Measurements from ENCODE around the gene CCDC73.
"Not testable (repeated sequence)": the region's sequence is repeated elsewhere in the genome, so short reads cannot be mapped to it uniquely, and the experiment has no call there.

Gene CCDC73

GRCh38 chr11:32794439-32794838, at the start of gene CCDC73:
CCDC73 (minus strand) TSS chr11:32794662; CDS start chr11:32760243, 34,419 bp downstream.
- DNase-seq, result no peak

GRCh38 chr11:32843544-32843943, 49.1 kb upstream of the CCDC73 start:
- DNase-seq, result no peak

GRCh38 chr11:32840587-32840986, 46.1 kb upstream of the CCDC73 start:
- DNase-seq, result no peak

DNA sequence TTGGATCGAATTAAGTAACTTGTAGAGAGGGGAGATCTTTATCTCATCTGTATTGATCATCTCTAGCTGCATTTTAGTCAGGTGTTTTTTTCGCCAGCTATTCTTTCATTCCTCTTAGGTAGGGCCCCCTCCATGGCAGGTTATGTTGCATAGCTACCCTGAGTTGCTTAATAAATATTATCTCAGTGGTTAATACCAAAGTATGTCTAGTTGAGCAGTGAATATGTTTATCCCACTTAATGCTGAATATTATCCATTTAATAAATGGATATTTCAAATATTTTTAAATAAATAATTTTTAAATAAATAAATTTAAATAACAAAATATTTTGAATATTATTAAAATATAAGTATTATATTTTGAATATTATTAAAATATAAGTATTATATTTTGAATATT, 44.8 kb upstream of the CCDC73 start:
- DNase-seq, result no peak

DNA sequence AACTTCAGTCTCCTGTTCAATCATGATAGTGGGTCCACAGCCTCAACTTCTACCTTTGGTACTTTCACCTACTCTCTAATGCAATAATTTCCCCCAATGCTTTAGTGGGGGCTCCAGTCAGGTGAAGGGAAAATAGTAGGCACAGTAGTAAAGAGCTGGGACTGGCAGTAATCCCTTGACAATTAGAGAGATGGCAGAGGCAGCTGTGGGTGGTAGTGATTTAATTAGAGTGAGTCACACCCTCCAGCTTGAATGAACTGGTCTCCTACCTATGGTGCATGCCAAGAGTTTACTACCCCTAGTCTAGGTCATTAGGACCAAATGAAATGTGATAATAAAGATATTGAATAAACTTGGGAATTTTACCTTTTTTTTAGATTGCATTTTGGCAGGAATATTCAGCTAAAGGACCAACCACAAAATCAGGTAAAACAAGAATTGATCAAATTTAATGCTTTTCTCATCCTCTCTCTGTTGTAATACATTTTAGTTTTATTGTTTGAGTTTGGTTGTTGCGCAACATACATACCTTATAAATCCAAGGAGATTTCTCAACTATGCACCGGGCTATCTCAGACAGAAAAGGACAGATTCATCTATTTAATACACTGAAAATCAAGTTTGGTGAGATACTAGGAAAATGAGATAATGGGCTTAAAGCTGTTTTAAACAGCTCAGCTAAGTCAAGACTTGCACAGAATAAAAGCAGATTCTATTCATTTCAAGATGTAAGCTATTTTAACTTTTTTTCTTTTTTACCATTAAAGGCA, 44.2 kb upstream of the CCDC73 start:
- DNase-seq, result no peak

GRCh38 chr11:32836946-32837345, 42.5 kb upstream of the CCDC73 start:
- no peak for DNase-seq

GRCh38 chr11:32833921-32834320, 39.5 kb upstream of the CCDC73 start:
- DNase-seq, result no peak

- no peak for DNase-seq
Measured at GRCh38 chr11:32831221-32831620, 36.8 kb upstream of the CCDC73 start.

DNA sequence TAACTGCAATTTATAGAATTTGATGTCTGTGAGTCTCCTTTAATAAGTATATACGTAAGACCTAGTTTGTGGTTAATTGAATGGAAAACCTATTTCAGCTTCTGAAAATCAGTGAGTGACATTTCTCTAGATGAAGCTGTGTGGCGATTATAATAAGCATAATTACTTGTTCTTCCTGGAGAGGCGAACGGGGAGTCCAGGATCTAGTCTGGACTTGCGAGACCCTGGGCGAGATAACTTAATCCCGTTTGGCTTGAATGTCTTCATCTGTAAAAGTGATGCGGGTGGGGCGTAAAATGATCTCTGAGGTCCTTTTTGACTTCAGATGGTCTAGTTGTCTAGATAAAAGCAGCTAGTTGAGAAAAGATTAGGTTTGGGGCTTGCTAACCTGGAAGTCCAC, 36.3 kb upstream of the CCDC73 start:
- peak; percentile 18 for DNase-seq

- DNase-seq, result peak; percentile 17
Measured at GRCh38 chr11:32830413-32830738, 35.9 kb upstream of the CCDC73 start.

GRCh38 chr11:32829680-32830412, 35.4 kb upstream of the CCDC73 start, which contains the start of gene PRRG4:
PRRG4 (plus strand) TSS chr11:32829927; CDS start chr11:32830530, 603 bp downstream.
- DNase-seq, result peak; percentile 71

- no peak for DNase-seq
Measured at GRCh38 chr11:32829157-32829679, 34.8 kb upstream of the CCDC73 start.

- DNase-seq, result no peak
Measured at GRCh38 chr11:32827276-32827675, 32.8 kb upstream of the CCDC73 start.

DNA sequence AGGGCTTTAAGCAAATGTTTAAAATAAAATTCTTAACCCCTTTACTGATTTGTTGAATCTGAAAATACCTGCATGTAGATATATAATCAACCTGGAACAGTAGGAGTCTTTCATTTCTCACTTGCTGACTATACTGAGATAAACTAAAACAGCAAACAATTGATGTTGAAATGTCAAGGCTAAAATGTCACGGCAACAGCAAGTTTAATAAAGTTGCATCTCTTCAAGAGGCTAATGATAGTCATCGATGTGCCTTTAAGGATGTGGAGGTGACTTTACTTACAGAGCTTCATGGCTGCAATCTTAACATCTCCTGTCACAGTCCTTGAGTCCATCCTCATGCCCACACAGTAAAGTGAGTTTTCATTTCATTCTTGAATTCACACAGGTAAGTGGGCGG, 31.7 kb upstream of the CCDC73 start:
- DNase-seq, result no peak

GRCh38 chr11:32823617-32824016, 29.2 kb upstream of the CCDC73 start:
- not testable (repeated sequence) for DNase-seq

DNA sequence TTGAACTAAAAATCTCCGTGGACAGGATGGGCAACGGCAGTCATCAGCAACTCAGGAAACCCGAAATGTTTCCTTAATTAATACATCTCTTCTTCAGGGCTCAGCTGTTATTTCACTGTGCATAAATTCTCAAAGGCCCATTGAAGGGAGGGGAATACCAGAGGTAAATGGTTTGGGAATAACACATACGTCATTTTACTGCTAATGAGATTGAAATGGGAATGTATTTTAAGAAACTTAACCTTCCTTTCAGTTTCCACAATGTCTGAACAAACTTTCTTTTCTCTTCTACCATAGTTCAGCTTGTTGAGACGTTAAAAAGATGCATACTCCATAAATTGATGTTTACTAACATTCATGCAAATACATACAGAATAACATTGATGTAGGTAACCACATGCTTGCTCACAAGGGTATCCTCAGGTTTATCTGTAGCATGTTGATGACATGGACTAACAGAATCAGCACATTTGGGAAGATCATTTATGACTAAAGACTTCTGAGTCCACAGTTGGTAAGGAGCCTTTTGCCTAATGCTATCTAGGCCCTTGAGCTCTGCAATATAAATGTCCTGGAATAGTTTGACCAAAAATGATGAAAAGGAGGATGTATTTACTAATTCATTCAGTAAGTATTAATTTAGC, 27.6 kb upstream of the CCDC73 start:
- DNase-seq, result peak; percentile 79

GRCh38 chr11:32821517-32821916, 27.1 kb upstream of the CCDC73 start:
- peak; percentile 99 for DNase-seq

- no peak for DNase-seq
Measured at GRCh38 chr11:32820497-32820896, 26.0 kb upstream of the CCDC73 start.

DNA sequence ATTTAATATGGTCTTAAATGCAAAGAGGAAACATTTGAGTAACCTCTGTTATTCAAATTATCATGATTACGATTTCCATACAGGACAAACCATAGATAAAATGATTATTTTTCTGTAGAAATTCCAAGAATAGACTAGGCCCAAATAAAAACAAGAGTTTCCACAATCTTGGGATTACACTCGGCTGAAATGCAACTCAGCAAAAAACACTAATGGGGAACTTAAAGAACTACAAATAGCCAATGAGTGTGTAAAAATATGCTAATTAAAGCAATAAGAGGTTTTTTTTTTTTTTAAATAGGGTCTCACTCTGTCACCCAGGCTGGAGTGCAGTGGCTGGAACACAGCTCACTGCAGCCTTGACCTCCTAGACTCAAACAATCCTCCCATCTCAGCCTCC, 24.7 kb upstream of the CCDC73 start:
- DNase-seq, result no peak

DNA sequence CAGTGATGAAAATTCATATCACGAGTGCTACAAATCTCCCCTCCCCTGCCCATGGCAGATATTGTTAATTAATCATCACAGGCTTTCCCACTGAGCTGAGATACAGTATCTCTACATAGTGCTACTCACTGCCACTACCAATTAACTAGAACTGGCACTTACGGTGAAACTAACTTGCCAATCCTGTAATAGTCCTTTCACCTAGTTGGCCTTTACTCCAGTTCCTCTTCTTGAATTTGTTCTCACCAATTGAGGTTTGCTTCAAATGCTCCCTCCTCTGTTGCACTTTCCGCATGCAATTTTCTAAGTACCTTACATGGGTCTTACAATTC, 23.4 kb upstream of the CCDC73 start:
- DNase-seq, result no peak

DNA sequence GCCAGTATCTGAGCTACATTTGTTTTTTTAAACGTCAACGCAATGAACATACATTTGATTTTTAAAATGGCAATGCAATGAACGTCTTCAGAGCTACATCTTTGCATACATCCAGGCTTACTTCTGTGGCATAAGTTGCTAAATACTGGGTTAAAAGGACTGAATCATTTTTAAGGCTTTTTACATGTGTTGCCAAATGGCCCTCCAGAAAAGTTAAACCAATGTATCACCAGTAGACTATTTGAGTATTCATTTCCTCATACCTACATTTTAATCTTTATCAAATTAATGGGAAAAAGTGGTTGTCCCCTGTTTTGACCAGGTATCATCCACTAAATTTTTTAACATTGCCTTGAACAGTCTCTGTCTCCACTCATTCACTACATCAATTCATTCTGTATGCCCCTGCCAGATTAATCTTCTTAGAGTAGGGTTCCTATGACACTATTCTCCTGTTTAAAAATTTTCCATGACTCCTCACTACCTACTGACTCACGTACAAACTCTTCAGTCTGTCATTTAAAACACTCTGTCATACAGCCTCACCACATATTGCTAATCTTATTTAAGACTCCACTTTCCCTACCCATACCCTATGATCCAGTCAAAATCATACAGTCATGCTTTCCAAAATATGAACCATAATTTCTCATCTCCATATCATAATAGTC, 22.9 kb upstream of the CCDC73 start:
- no peak for DNase-seq

- DNase-seq, result peak; percentile 91
Measured at GRCh38 chr11:32809313-32809712, 14.9 kb upstream of the CCDC73 start.

GRCh38 chr11:32796425-32796824, 2.0 kb upstream of the CCDC73 start:
- no peak for DNase-seq

All from NCI-H526 treated with DMSO at 0.1 percent for 48 hours (cell line).